Cardiac fibroblast (primary cell): ENCODE results near the gene NKAIN2.
"Not testable (repeated sequence)": the region's sequence is repeated elsewhere in the genome, so short reads cannot be mapped to it uniquely, and the experiment has no call there.

ENCODE experiments used
- DNase-seq, 2 donors: peaks; one replicate each; pipeline versions ENCODE4 v3.0.0 to v3.0.0-alpha.2; 2010; ENCODE audit warnings: low read depth in 2 of 2
- H3K4me3 ChIP-seq, 2 donors: replicated peaks in 1 of 2; 1 replicate in 1 of 2; 2 replicates in 1 of 2; pipeline ENCODE4 v1.5.1; 2011; ENCODE audit warnings: low read depth in 2 of 2, low read length in 2 of 2, mild to moderate bottlenecking in 2 of 2, moderate library complexity in 1 of 2
- CTCF ChIP-seq: IDR thresholded peaks from one replicate; pipeline ENCODE4 v1.5.1; 2011; ENCODE audit warnings: low read depth, mild to moderate bottlenecking, low read length, inconsistent platforms

NKAIN2 gene

GRCh38 chr6:124703541-124703940 is 899.9 kb downstream of the NKAIN2 start:
- TF ChIP-seq CTCF, result no peak
- no peak for DNase-seq

GRCh38 chr6:124712532-124712931 is 908.9 kb downstream of the NKAIN2 start:
- not testable (repeated sequence) for H3K4me3 ChIP-seq, DNase-seq

More at GRCh38 chr6:124703541-124703940, 899.9 kb downstream of the NKAIN2 start:
- H3K4me3 ChIP-seq, result no peak overlapping the region

- TF ChIP-seq CTCF, result no peak
- H3K4me3 ChIP-seq, result no peak overlapping the region
- DNase-seq, result no peak
Measured at GRCh38 chr6:124714728-124715127, 911.1 kb downstream of the NKAIN2 start.

- H3K4me3 ChIP-seq, result no peak overlapping the region
- DNase-seq, result no peak
- no peak for TF ChIP-seq CTCF
Measured at GRCh38 chr6:124719913-124720312, 916.2 kb downstream of the NKAIN2 start.

- no peak for TF ChIP-seq CTCF
- H3K4me3 ChIP-seq, result no peak overlapping the region
- no peak for DNase-seq
Measured at GRCh38 chr6:124721331-124721730, 917.7 kb downstream of the NKAIN2 start.

- TF ChIP-seq CTCF, result no peak
- DNase-seq, result no peak
Measured at GRCh38 chr6:124722141-124722878, 918.6 kb downstream of the NKAIN2 start.

GRCh38 chr6:124723671-124724070 is 920.0 kb downstream of the NKAIN2 start:
- H3K4me3 ChIP-seq, result no peak overlapping the region
- DNase-seq, result no peak
- TF ChIP-seq CTCF, result no peak

More at GRCh38 chr6:124722141-124722878, 918.6 kb downstream of the NKAIN2 start:
- H3K4me3 ChIP-seq, result no peak overlapping the region

GRCh38 chr6:124737804-124738203 is 934.1 kb downstream of the NKAIN2 start:
- H3K4me3 ChIP-seq, DNase-seq: not testable (repeated sequence)
